GM12873 (cell line): Measurements from ENCODE around the gene NOTCH1.

Experiments
- TF ChIP-seq, protein P1 (sequence below): IDR thresholded peaks from 2 replicates; pipeline ENCODE4 v1.5.1; 2012; ENCODE audit warnings: low read depth, mild to moderate bottlenecking, moderate library complexity, low read length, control low read depth; ENCODE audit not compliant: insufficient read depth; ENCODE audit errors: missing control alignments

The NOTCH1 gene

DNA sequence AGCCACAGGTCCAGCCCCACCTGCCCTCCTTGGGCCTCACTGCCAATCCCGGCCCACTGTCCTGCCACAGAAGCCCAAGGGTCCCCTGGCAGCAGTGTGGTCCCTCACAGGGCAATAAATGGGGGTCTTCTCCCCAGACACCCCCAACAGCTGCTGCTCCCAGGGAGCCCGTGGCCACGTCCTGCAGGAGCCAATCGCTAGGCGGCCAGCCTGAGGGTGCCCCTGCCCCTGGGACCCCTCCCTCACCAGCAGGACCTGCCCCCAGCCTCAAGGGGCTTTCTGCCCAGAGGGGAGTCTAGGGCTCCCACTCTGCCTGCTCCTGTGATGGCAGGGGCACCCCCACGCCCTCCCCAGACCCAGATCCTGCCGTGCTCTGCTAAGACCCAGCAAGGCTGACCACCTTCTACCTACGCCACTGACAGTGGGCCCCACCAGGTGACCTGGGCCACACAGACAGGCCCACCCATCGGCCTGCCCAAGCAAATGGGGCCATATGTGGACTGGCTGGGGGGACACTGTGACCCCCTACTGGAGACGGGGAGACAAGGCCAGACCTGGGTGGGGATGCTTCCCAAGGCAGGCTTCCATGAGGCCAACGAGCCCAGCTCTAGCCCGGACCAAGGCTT, 17.0 kb downstream of the NOTCH1 start:
- TF ChIP-seq, protein P1, sequence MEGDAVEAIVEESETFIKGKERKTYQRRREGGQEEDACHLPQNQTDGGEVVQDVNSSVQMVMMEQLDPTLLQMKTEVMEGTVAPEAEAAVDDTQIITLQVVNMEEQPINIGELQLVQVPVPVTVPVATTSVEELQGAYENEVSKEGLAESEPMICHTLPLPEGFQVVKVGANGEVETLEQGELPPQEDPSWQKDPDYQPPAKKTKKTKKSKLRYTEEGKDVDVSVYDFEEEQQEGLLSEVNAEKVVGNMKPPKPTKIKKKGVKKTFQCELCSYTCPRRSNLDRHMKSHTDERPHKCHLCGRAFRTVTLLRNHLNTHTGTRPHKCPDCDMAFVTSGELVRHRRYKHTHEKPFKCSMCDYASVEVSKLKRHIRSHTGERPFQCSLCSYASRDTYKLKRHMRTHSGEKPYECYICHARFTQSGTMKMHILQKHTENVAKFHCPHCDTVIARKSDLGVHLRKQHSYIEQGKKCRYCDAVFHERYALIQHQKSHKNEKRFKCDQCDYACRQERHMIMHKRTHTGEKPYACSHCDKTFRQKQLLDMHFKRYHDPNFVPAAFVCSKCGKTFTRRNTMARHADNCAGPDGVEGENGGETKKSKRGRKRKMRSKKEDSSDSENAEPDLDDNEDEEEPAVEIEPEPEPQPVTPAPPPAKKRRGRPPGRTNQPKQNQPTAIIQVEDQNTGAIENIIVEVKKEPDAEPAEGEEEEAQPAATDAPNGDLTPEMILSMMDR = no peak

DNA sequence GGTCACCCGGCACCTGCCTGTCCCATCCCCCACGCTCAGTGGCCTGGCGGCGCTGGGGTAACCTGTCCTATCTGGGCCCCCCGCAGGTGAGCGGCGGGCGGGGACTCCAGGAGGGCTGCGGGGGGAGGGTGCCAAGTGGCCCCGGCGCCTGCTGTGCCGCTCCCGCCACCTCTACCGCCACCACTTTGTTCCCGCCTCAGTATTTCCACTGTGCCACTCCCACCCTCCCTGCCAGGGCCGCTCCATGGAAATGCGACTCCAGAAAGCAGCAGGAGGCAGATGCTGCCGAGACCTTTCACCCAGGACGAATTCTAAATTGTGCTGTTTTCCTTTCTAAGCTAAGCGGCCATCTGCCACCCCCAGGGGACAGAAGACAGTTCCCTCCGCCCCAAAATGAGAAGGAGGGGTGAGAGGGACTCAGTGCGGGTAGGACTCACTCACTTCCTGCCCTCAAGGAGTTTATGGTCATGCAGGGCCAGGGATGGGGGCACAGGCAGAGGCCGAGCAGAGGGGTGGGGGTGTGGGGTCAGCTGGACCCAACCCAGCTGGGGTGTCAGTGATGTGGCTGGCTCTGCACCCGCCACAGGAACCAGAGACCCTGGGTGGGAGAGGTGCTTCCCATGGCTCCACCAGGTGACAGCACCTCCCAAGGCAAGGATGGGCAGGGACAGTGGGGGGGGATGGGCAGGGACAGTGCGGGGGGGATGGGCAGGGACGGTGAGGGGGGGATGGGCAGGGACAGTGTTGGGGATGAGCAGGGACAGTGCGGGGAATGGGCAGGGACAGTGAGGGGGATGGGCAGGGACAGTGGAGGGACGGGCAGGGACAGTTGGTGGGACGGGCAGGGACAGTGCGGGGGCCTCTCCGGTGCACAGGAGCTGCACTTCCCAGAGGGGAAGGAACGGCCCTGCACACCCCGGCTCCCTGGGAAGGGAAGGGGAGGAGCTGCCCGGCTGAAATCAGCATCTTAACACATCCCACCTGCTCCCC, 17.8 kb downstream of the NOTCH1 start:
- TF ChIP-seq, protein P1 = no peak

DNA sequence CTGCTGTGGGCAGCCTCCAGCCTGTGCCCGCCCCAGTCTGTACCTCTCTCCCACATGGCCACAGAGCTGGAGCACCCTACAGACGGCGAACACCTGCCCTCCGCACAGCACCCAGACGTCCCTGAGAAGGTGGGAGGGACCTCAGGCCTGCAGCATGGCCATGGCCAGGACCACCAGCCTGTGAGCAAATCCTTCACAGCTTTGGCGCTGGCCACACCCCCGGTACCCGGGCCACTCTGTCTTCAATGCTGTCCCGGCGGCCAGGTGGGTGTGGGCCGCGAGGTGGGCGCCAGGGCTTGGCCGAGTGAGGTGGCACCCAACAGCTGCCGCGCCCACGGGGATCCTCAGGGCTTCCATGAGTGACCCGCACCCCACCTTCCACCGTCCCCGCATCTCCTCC, 18.7 kb downstream of the NOTCH1 start:
- TF ChIP-seq, protein P1 = no peak

DNA sequence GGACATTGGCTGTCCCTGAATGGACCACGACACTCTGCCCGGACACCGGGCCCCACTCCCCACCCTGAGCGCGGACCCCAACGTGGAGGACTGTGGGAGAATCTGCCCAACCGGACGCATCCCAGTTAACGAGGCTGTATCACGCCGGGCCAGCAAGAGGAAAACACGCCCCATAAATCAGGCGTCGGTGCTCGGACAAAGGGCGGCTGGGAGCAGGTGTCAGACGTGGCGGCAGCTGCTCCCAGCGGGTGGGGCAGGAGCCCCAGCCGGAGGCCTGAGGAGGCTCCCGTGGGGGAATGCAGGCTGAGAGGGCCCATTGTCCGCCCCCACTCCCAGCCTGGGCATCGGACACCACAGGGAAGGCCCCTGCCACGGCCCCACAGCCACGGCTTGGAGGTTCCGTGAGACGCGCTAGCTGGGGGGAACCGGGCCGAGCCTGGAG, 19.2 kb downstream of the NOTCH1 start:
- TF ChIP-seq, protein P1 = no peak

DNA sequence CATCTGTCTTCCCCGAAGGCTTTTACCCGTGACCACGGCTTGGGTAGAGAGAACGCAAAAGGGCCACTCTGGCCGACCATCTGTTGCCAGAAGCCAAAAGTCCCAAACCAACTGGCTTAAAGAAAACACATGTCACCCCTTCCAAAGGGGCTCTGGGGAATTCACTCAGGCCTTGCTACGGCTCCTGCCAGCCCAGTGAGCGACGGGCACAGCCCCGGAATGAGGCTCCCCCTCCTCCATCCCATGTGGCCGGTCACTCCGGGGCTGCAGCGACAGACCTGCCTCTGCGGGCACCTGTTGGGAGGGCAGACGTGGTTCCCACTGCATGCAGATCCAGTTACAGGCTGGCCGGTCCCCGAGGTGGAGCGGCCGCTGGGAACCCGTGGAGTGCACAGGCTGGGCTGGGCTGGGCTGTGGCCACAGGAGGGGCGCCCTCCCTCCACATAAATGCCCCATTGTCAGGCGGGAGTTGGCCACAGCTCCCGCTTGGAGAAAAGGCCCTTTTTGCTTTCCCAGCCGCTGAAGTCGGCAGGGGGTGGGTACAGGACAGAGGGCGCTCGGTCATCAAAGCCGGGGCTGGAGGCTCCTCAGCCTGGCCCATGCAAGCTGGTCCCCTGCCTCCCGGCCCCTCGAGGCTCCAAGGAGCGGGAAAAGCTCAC, 19.9 kb downstream of the NOTCH1 start:
- TF ChIP-seq, protein P1 = no peak

DNA sequence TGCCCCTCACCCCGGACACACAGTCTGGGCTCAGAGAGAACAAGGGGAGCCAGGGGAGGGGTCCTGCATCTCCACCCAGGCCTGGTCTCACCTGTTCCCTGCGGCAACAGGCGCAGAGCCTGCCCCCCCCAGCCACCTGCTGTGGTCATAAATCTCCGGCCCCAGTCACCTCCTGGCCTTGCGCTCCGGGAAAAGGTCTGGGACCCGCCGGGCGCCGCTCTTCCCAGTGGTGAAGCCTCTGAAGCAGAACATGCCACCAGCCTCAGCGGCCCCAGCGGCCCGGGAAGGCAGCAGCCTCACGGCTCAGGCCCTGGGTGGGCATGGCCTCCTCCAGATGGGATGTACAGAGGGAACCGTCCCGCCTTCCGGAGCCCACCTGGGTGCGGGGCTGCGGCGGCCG, 20.6 kb downstream of the NOTCH1 start:
- TF ChIP-seq, protein P1 = no peak
